Right renal pelvis (tissue), 4 donors: ENCODE results near the gene CTNND2. TPM values are rescaled to one million over a fixed set of nuclear protein-coding genes. Genes with fewer than 3 reads are reported as not detected.

Experiments
- DNase-seq, 4 donors: peaks; one replicate each; pipeline ENCODE4 v3.0.0-alpha.2; 2013; ENCODE audit warnings: low read depth in 4 of 4, low spot score in 3 of 4, missing footprints in 1 of 4
- polyA plus RNA-seq, 4 donors: library from polyadenylated mRNA; unstranded; fragments of 120-200 nt; gene quantifications; one replicate each; pipeline ENCODE4 v1.2.1, GENCODE V29; 2013; ENCODE audit not compliant: insufficient read length in 4 of 4

Gene CTNND2
- polyA plus RNA-seq, 4 donors = 1.9 to 2.8 (median 2.5) TPM

DNA sequence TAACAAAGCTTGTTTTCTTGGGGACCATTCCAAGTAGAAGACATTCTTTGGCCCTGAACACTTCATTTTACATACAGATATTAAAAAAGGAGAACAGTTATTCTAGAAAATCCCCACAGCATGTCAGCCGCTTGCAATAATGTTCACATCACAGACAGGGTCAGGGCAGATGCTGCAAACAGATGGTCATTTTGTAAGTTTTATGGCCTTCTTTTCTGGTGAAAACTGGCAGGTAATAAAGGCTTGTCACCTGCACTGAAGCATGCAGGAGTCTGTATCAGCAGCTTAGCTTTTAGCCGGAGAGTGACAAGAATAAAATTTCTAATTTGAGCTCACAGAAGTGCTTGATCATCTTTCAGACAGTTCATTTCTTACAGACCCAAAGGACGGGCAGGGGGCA, 922.3 kb downstream of the CTNND2 start:
- DNase-seq = no peak

DNA sequence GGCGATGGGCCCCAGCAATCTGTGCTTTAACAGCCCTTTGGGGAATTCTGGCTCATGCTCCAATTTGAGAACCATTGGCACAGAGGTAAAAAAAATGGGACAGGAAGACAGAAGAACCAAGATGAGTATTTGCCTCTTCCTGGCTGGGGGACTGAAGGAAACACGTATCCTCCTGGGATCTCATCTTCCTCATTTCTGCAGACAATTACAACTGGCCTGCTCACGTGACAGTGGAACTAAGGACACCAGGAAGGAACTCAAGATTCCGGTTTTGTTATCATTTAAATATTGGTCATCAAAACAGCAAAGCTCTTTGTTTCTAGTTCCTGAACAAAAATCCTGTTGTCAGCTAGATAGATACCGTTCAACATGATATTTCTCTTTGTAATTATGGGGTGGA, 927.2 kb downstream of the CTNND2 start:
- DNase-seq = no peak

DNA sequence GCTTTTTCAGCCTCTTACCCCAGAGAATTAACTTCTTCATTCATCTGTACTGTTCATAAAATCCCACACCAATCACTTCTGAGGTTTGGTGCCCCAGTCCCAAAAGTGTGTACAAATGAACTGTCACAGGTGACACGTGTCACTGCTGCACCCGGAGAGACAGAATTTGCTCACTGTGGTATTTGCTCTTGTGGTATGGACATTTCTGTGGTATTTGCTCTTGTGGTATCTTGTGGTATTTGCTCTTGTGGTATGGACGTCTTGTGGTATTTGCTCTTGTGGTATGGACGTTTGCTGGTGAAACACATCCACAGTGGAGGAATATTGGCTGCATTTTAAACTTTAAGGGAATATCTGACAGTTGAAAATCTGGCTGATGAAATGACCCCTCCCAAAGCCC, 928.3 kb downstream of the CTNND2 start:
- no peak for DNase-seq

DNA sequence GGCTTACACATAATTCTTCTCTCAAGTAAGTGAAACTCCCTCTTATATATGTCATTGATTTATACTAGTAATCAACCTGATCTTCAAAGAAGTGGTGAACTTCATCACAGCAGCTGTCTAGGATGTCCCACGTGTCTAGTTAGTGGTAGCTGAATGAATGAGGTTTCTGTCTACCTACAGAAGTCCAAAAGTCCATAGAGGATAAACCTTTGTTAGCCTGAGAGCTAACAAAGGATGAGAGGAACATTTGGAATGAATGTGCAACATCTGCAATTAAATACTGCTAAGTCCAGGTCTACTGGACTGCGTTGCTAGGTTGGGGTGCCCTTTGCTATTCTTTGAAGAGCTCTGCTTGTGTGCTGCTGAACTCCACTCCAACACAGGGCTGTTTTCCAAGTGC, 929.4 kb downstream of the CTNND2 start:
- no peak for DNase-seq

DNA sequence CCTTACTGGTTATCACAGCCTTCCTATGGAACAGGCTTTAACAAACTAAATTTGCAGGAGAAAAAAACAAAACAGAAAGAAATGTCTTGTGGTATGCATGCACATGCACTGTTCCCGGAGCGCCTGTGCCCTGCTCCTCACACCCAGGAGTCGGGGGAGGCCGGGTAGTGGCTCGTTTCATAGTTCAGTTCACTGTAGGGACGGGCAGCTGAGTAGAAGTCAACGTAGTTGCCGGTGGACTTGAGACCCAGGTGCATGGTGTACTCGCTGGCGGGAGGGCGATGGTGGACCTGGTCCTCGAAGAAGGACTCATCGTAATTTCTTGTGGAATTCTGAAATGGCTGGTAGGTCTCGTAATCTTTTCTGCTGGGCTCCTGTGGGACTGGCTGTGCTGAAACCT, 930.9 kb downstream of the CTNND2 start:
- no peak for DNase-seq

DNA sequence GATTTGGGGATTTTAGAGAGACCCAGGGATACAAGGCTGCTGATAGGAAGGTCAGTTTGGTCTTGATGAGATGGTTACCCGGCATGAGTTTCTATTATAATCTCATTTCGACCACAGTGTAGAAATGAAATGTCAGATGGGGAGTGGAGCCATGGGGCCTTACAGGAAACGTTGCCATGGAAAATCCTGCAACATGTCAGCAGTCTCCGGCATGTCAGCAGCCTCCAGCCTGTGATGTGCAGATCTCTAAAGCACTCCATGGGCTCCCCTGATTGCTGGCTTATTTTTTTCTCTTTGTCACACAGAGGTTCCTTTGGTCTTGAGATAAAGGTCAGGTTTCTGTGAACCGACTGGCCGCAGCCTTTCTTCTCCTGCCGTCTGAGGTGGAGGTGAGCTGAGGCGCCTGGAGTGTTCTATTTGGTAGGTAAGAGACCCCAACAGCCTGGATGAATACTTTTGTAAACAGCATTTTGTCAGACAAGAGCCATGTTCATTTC, 934.5 kb downstream of the CTNND2 start:
- DNase-seq = no peak

DNA sequence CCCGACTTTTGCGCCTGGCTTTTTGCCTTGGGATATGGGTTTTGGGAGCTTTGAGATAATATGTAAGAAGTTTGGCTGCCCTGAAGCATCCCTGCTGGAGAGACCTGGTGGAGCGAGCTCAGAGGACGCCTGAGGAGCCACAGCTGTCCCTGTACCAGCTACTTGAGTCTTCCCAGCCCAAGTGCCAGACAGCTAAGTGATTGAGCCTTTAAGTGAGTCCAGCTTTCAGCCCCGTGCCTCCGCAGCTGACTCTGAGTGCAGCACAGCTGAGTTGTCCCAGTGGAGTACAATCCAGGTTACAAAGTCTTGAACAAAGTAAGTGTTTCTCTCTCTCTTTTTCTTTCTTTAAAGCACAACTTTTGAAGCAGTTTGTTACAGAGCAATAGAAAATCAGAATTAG, 939.4 kb downstream of the CTNND2 start:
- DNase-seq = no peak

DNA sequence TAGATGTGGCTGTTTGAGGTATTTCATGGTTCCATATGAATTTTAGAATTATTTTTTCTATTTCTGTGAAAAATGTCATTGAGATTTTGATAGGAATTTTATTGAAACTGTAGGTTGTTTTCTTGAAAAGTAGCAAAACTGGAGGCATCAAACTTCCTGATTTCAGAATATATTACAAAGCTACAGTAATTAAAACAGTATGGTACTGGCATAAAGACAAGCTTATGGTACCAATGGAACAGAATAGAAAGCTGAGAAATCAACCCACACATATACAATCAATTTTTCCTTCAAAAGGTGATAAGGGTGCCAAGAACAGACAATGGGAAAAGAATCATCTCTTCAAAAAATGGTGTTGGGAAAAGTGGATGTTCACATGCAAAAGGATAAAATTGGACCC, 945.5 kb downstream of the CTNND2 start:
- DNase-seq = no peak

DNA sequence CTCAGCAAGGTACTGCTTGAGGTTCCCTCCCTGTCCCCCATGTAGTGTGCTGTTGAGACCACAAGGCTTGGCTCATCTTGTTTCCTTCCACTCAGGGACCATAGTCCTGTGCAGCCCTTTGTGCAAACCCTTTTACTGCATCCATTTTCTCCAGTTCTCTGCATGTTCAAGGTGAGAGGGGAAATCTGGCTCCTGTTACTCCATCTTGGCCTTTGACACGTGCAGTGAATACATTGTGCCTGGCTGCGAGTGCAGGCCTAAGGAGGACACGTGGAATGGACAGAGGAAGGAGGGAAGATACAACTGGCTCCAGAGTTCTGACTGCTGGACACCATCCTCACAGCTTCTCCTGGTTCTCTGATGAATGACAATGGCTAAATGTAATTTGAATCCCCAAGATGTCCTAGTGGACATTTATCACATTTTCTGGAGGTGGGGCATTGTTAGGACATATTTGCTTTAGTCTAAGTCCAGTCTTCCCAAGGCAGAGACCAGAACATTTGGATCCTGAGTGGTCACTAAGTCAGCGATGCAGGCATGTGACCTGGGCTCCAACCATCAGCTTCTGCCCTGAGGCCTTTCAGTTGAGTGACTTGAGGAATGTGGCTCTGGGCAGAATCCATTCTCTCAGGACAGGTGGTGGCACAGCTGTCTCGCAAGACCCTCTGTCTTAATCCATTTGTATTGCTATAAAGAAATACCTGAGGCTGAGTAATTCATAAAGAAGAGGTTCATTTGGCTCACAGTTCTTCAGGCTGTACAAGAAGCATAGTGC, 954.2 kb downstream of the CTNND2 start:
- DNase-seq = no peak

DNA sequence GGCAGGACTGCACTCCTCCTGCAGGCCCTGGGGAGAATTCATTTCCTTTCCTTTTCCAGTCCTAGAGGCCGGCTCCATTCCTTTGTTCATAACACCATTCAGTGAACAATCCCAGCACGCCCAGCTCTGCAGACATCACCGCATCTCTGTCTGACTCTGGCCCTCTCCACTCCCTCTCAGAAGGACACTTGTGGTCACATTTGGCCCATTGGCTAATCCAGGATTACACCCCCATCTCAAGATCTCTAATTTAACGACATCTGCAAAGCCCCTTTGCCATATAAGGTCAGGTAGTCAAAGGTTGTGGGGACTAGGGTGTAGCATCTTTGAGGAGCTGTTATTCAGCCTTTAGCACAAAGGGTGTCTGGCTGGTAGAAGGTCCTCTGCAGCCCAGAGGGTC, 958.2 kb downstream of the CTNND2 start:
- no peak for DNase-seq

DNA sequence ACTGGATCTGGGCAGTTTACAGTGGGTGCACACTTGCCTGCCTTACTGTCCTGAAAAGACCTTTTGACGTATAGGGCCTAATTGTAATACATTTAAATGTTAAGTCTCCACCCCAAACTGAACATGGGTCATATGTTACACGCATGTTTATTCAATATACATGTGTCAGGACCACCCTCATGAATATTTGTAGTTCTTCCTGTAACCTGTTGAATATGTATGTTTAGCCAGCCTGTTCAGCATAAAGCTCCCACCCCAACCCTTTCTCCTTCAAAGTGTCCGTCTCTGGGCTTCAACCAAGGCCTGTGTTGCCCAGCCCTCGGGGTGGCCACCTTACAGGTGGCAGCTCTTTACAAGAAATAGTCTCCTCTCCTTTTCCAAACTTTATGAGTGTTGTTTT, 962.3 kb downstream of the CTNND2 start:
- no peak for DNase-seq

DNA sequence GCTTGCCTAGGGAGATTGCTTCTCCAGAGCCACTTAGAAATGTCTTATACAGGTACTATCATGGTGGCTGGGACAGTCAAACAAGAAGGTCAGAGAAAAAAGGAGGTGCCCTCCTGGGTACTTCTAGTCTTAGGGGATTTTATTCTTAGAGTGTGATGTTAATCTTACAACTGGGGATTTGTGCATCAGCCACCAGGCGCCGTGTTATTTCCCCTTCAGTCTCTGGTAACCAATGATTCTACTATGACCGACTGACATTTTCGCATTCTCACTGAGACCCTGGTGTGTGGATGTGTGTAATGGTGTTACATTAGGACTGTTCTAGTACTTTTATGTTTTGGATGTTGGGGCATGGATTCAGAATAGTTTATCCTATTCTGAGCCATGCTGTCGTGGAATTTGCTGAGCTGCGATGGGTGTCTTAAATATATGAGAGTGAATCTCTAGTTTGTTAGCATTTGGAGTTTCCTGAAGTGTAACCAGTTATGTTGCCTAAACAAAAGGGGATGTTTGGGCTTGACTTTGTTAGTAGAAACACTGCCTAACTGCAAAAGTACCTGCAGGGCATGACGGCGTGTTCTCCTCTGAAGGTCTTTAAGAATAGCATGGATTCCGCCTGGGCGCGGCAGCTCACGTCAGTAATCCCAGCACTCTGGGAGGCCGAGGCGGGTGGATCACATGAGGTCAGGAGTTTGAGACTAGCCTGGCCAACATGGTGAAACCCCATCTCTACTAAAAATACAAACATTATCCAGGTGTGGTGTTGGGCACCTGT, 968.0 kb downstream of the CTNND2 start:
- DNase-seq = no peak

DNA sequence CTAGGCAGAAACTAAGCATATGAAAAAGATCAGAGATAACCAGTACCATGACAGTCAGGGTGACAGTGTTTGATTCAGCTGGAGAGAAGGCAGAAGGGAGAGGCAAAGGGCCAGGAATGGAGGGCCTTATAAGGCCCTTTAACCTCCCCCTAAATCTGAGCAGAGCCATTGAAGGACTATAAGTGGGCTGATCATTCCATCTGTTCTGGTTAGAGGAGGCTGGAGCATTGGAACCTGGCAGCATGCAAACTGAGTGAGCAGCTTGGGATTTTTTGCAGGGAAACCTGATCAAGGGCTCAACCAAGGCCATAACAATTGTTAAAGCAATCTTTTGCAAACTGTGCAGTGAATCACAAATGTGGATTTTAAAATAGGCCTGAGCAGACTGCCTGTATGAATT, 968.7 kb downstream of the CTNND2 start:
- no peak for DNase-seq

DNA sequence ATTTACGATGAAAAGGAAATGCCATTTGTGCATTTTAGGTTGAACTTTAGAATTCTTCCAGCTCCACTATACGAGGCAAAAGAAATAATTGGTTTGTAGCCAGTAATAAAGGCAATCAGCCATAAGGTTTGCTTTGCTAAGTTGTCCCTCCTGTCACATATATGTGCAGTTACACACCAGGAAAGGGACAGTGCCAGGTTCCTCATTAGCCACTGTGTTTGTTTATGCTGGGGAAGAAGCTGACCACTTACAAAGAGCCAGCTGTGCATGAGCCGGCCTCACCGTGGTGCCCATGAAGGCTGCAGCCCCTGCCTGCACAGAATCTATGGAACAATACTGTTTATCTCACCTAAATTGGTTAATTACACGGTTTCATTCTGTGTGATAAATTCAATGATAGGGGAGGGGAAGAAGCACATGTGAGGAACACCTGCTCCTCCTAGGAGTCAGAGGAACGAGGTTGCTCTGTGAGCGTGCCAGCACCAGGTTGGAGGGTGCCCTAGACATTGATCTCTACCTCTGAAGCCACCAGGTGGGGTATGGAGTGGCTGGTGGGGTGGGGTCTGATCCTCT, 969.4 kb downstream of the CTNND2 start:
- DNase-seq = no peak

DNA sequence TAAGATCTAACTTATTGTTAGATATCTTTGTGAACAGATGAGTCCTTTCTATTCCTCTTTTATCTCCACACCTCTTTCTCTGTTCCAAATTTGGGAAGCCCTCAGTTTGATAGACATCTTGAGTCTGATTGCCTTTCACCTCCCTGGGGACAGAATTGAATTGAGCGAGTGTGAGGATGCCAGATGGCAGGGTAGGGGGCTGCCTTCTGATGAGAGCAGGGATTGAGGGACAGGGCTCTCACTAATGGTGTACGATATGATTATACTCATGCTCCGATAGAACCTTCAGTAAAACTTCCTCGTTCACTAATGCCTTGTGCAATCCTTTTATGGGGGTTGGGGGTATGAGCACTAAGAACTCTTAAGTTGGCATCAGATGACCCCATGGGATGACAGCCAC, 971.1 kb downstream of the CTNND2 start:
- DNase-seq = no peak

DNA sequence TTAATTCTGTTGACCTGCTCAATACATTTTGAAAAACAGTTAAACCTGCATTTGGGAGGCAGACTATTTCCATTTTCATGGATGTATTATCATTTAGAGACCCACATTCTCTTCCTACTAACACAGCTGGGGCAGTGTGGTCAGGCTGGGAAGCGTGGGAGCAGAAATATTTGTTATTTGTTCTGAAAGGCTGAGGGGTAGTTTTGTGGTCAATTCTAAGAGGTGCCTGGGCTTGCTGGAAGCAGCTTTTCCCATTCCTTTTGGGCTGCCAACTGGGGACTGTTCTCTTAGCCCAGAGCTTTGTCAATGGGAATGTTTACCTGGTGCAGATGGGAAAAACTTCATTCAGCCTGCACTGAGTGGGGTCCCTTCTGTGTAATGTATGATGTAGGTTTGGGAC, 971.8 kb downstream of the CTNND2 start:
- no peak for DNase-seq

DNA sequence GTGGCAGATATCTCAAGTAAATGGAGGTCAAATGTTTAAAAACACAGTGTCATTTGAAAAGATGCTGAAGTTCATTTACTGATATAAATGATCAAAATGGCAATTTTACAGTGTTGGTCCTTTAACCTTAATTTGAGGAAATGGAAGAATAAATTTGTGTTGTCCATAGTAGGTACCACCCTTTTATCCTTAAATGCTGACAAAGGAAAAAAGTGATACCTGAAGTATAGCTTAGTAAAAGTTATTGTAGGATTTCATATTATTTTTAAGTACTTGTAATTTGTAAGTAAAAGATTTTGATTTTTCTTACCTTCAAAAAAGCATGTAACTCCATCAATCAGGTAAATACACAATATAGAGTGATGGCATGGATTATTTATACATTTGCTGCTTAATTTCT, 976.6 kb downstream of the CTNND2 start:
- no peak for DNase-seq

DNA sequence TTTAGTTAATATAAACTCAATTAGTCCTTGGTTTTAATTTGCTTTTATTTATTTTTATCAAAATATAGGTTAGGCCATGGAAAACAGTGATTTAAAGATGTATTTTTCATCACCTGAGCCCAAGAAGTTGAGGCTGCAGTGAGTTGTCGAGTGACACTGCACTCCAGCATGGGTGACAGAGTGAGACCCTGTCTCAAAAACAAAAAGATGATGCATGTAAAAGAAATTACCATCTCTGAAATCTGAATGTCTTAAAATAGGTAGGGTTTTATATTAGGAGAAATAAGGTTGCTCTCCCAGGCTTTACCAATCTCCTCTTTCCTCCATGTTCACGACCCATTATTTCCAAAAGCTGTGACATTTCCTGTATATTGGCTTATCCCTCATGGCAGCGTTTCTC, 980.9 kb downstream of the CTNND2 start:
- DNase-seq = no peak
